ENCODE measurements around the gene STOX1.
"Not testable (repeated sequence)": the region's sequence is repeated elsewhere in the genome, so short reads cannot be mapped to it uniquely, and the experiment has no call there.

- not testable (repeated sequence) for TF ChIP-seq CTCF (IDR thresholded peaks at IDR 0.05; ENCODE audit: insufficient read depth, low read length, poor library complexity, severe bottlenecking); EZH2phosphoT487 (conservative IDR thresholded peaks at IDR 0.05; ENCODE audit: low read length)
Measured at GRCh38 chr10:68820359-68820758, 7.0 kb upstream of the STOX1 start.

Measured in SU-DHL-6 (cell line).